Bronchial smooth muscle cell (primary cell): ENCODE data around the gene AGK. TPM values are rescaled to one million over a fixed set of nuclear protein-coding genes. Genes with fewer than 3 reads are reported as not detected.

Source experiments
- total RNA-seq: library from RNA; depleted of rRNA; stranded (reverse); fragments of >200 nt; gene quantifications from 2 replicates; pipeline ENCODE4 v1.2.1, GENCODE V29; 2014

AGK gene, protein sequence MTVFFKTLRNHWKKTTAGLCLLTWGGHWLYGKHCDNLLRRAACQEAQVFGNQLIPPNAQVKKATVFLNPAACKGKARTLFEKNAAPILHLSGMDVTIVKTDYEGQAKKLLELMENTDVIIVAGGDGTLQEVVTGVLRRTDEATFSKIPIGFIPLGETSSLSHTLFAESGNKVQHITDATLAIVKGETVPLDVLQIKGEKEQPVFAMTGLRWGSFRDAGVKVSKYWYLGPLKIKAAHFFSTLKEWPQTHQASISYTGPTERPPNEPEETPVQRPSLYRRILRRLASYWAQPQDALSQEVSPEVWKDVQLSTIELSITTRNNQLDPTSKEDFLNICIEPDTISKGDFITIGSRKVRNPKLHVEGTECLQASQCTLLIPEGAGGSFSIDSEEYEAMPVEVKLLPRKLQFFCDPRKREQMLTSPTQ
- 11.6 and 15.8 TPM in 2 replicates for total RNA-seq

GRCh38 chr7:141551094-141551781, at the start of gene AGK:
AGK (plus strand) TSS chr7:141551410; CDS start chr7:141555467, 4,057 bp downstream.

DNA sequence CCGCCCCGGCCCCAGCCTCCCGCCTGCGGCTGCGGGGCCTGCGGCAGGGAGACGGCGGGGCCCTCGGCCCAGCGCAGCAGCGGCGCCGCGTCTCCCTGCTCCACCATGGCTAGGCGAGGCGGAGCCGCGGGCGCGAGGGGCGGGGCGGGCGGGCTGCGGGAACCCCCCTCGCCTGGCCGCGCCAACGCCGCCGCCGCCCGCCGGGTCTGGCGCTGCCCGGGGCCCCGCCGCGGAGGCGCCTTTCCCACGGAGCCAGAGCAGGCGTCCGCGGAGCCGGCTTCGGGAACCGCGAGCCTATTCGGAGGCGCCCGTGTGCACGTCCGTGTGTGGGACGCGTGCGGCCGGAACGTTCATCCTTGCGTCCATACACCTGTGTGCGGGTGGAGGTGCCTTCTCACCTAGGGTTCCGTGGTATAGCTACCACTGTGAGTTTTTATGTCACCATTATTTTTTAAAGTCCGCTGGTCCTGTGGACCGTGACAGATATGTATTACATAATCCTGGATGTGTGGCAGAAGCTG, 150.9 kb downstream of the AGK start, which contains the start of gene DENND11:
Gene DENND11, minus strand, starts transcription at position 120 of the 521 bp plus-strand sequence. Its CDS starts 13 bp downstream, at position 107.

Other genes with a start within 250 kb of the AGK start
- 5.7 and 9.6 TPM in 2 replicates for gene DENND11, start 150.8 kb downstream of the AGK start, total RNA-seq
- gene WEE2, start 156.9 kb downstream of the AGK start, total RNA-seq: 0.17 TPM in 1 of 2 replicates, not detected in the other
- gene SSBP1, start 186.9 kb downstream of the AGK start, total RNA-seq: 158 and 165 TPM in 2 replicates
- 1.3 and 1.5 TPM in 2 replicates for gene TAS2R3, start 212.7 kb downstream of the AGK start, total RNA-seq
- gene TAS2R4, start 225.3 kb downstream of the AGK start, total RNA-seq: 0.79 and 1.3 TPM in 2 replicates
- 0.43 and 0.79 TPM in 2 replicates for gene TAS2R5, start 238.8 kb downstream of the AGK start, total RNA-seq